ENCODE data around the gene HOXC6. TPM values are rescaled to one million over a fixed set of nuclear protein-coding genes. Genes with fewer than 3 reads are reported as not detected.

Gene HOXC6
- total and polyA plus RNA-seq, 9 of the 15 experiments (the other 6 are each of a cell fraction or from before 2014, with no cell fraction given), result 0.06 to 4.0 (median 1.4) TPM

GRCh38 chr12:53982648-53983567 lies 45.3 kb upstream of the HOXC6 start (continued):
- TF ChIP-seq MGA (IDR thresholded peaks at IDR 0.05) (no peak), SIN3B (IDR thresholded peaks at IDR 0.05; ENCODE audit: low read depth) (no peak), ELF1 (tag; IDR thresholded peaks at IDR 0.05) (no peak), ZNF347 (CRISPR knock-in tag; IDR thresholded peaks at IDR 0.05; ENCODE audit: low read depth) (no peak), PBX2 (CRISPR knock-in tag; IDR thresholded peaks at IDR 0.05; ENCODE audit: low read depth) (no peak), PBX2 (tag; conservative IDR thresholded peaks at IDR 0.05; ENCODE audit: low read depth) (no peak)
- TF ChIP-seq, protein P1, sequence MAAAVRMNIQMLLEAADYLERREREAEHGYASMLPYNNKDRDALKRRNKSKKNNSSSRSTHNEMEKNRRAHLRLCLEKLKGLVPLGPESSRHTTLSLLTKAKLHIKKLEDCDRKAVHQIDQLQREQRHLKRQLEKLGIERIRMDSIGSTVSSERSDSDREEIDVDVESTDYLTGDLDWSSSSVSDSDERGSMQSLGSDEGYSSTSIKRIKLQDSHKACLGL (CRISPR knock-in tag; IDR thresholded peaks at IDR 0.05; ENCODE audit: borderline replicate concordance, poor library complexity, severe bottlenecking), result no peak
